Liver (tissue), 3 donors: ENCODE data around the gene KCNK10.

Experiments used
- CTCF ChIP-seq: fragments of 150-350 bp; IDR thresholded peaks from 2 replicates; pipeline ENCODE4 v1.5.1; 2017; ENCODE audit warnings: improper control_type of control experiment, low read depth, low read length; ENCODE audit not compliant: missing input control
- EGR1 ChIP-seq, 2 donors: IDR thresholded peaks; 2 replicates each; pipeline ENCODE4 v1.6.1; 2016 to 2018; ENCODE audit warnings: antibody characterized with exemption in 2 of 2, low read depth in 2 of 2
- TAF1 ChIP-seq: conservative IDR thresholded peaks from 2 replicates; pipeline ENCODE4 v1.6.1; 2016; ENCODE audit warnings: antibody characterized with exemption, mild to moderate bottlenecking
- YY1 ChIP-seq: IDR thresholded peaks from 2 replicates; pipeline ENCODE4 v1.6.1; 2016; ENCODE audit warnings: antibody characterized with exemption, mild to moderate bottlenecking
- donor health status: healthy.
- donor health status: healthy.

GRCh38 chr14:88258021-88258420, 65.0 kb downstream of the KCNK10 start:
- no peak for TF ChIP-seq CTCF
- no peak for TF ChIP-seq TAF1
- TF ChIP-seq EGR1 (IDR thresholded peaks at IDR 0.05; ENCODE audit: low read depth in 2 of 2) = no peak
- no peak for TF ChIP-seq YY1
